H1 (cell line): ENCODE data around the gene REXO5. TPM values are rescaled to one million over a fixed set of nuclear protein-coding genes. Genes with fewer than 3 reads are reported as not detected.

ENCODE experiments used
- CTCF ChIA-PET: fragments of 300-600 bp; sonication (Branson Sonifier 250); formaldehyde crosslinking; loops from one replicate; lab custom pipeline; 2021; ENCODE audit not compliant: partially characterized antibody; lab: Charles Lee
- POLR2A ChIA-PET: fragments of 300-600 bp; sonication (Branson Sonifier 250); formaldehyde crosslinking; loops from one replicate; lab custom pipeline; 2021; ENCODE audit warnings: inconsistent platforms; ENCODE audit not compliant: partially characterized antibody; lab: Charles Lee
- DNase-seq, 2 experiments: peaks; one replicate each; pipeline versions ENCODE4 v3.0.0 to v3.0.0-alpha.2; 2010 to 2022; ENCODE audit warnings: low spot score in 2 of 2, low read depth in 1 of 2, mixed read lengths in 1 of 2
- FAIRE-seq: peaks from 2 replicates; lab custom pipeline; 2011; peaks lifted over from hg19 to GRCh38; lab: Jason Lieb, UNC
- H2AFZ ChIP-seq: 2 replicates; pipeline ENCODE4 v1.8.1; 2012; ENCODE audit warnings: low read length, inconsistent platforms
- H2AK5ac ChIP-seq: 2 replicates; pipeline ENCODE4 v1.6.1; 2013; ENCODE audit warnings: low read depth, low read length
- H2BK120ac ChIP-seq: replicated peaks from 2 replicates; pipeline ENCODE3; 2013; ENCODE audit warnings: low read depth, low read length, inconsistent platforms
- H2BK12ac ChIP-seq: 2 replicates; pipeline ENCODE4 v1.6.1; 2013; ENCODE audit warnings: low read depth, low read length
- H2BK15ac ChIP-seq: 2 replicates; pipeline ENCODE4 v1.6.1; 2013; ENCODE audit warnings: low read length
- H2BK20ac ChIP-seq: 2 replicates; pipeline ENCODE4 v1.6.1; 2013; ENCODE audit warnings: low read length
- H2BK5ac ChIP-seq: 2 replicates; pipeline ENCODE4 v1.6.1; 2013; ENCODE audit warnings: low read depth, low read length
- H3K14ac ChIP-seq: 2 replicates; pipeline ENCODE4 v1.6.1; 2013; ENCODE audit warnings: inconsistent platforms; ENCODE audit not compliant: insufficient read length
- H3K18ac ChIP-seq: 2 replicates; pipeline ENCODE4 v1.6.1; 2013; ENCODE audit warnings: low read length; ENCODE audit errors: extremely low read depth
- H3K23ac ChIP-seq: 2 replicates; pipeline ENCODE4 v1.6.1; 2013; ENCODE audit warnings: inconsistent platforms; ENCODE audit not compliant: insufficient read length
- H3K23me2 ChIP-seq: 2 replicates; pipeline ENCODE4 v1.6.1; 2013; ENCODE audit warnings: low read depth, low read length
- H3K27ac ChIP-seq: 2 replicates; pipeline ENCODE4 v1.6.1; 2011; ENCODE audit warnings: low read depth, low read length, inconsistent platforms
- H3K27me3 ChIP-seq, 4 experiments: replicated peaks in 1 of 4; 1 replicate in 1 of 4; 2 replicates in 3 of 4; pipeline versions ENCODE4 v1.6.1 to v1.8.1; 2011 to 2013; ENCODE audit warnings: low read length in 3 of 4, mild to moderate bottlenecking in 3 of 4, inconsistent platforms in 2 of 4, mixed read lengths in 2 of 4, moderate library complexity in 1 of 4; ENCODE audit not compliant: control insufficient read depth in 3 of 4, insufficient read depth in 3 of 4; ENCODE audit errors: extremely low read depth in 1 of 4
- H3K36me3 ChIP-seq, 4 experiments: 2 replicates each; pipeline versions ENCODE4 v1.6.1 to v1.8.1; 2011 to 2013; ENCODE audit warnings: mild to moderate bottlenecking in 4 of 4, low read length in 3 of 4, moderate library complexity in 2 of 4, control low read depth in 1 of 4, inconsistent platforms in 1 of 4; ENCODE audit not compliant: insufficient read depth in 4 of 4, control insufficient read depth in 2 of 4
- H3K4ac ChIP-seq: replicated peaks from 2 replicates; pipeline ENCODE3; 2013; ENCODE audit warnings: low read length, low read depth, mixed read lengths, inconsistent platforms; ENCODE audit not compliant: insufficient read length
- H3K4me1 ChIP-seq, 4 experiments: replicated peaks in 1 of 4; 1 replicate in 1 of 4; 2 replicates in 3 of 4; pipeline versions ENCODE4 v1.6.1 to v1.8.1; 2011 to 2013; ENCODE audit warnings: low read length in 3 of 4, inconsistent platforms in 2 of 4, mixed read lengths in 1 of 4; ENCODE audit not compliant: insufficient read depth in 4 of 4, control insufficient read depth in 3 of 4
- H3K4me2 ChIP-seq, 2 experiments: 2 replicates each; pipeline versions ENCODE4 v1.6.1 to v1.8.1; 2011 to 2013; ENCODE audit warnings: low read depth in 2 of 2, low read length in 2 of 2, control low read depth in 1 of 2, inconsistent platforms in 1 of 2, mild to moderate bottlenecking in 1 of 2; ENCODE audit not compliant: insufficient read depth in 1 of 2
- H3K4me3 ChIP-seq, 4 experiments: fragments of 200-600, 300-600 bp in 1 of 4; sonication (generic), shearing (Covaris generic), sonication (Bioruptor Twin) in 1 of 4; 2 replicates each; pipeline versions ENCODE4 v1.5.1 to v1.8.1; 2011 to 2016; ENCODE audit warnings: low read length in 4 of 4, low read depth in 3 of 4, control low read depth in 2 of 4, inconsistent platforms in 2 of 4, mild to moderate bottlenecking in 2 of 4, mixed read lengths in 1 of 4, moderate library complexity in 1 of 4; ENCODE audit not compliant: insufficient read depth in 2 of 4; ENCODE audit errors: extremely low read depth in 1 of 4
- H3K56ac ChIP-seq: replicated peaks from 2 replicates; pipeline ENCODE3; 2013; ENCODE audit warnings: low read depth, mild to moderate bottlenecking, mixed read lengths, low read length, inconsistent platforms; ENCODE audit not compliant: insufficient read length
- H3K79me1 ChIP-seq: 2 replicates; pipeline ENCODE4 v1.6.1; 2013; ENCODE audit warnings: low read depth, low read length, control low read depth
- H3K79me2 ChIP-seq, 2 experiments: 2 replicates each; pipeline versions ENCODE4 v1.6.1 to v1.8.1; 2012 to 2013; ENCODE audit warnings: low read length in 2 of 2, mild to moderate bottlenecking in 2 of 2, inconsistent platforms in 1 of 2; ENCODE audit not compliant: insufficient read depth in 2 of 2, control insufficient read depth in 1 of 2
- H3K9ac ChIP-seq, 4 experiments: replicated peaks in 1 of 4; 1 replicate in 1 of 4; 2 replicates in 3 of 4; pipeline versions ENCODE4 v1.6.1 to v1.8.1; 2011 to 2013; ENCODE audit warnings: low read depth in 3 of 4, low read length in 3 of 4, control low read depth in 2 of 4, mild to moderate bottlenecking in 2 of 4, moderate library complexity in 2 of 4, inconsistent platforms in 1 of 4; ENCODE audit errors: extremely low read depth in 1 of 4
- H3K9me3 ChIP-seq, 2 experiments: 2 replicates each; pipeline versions ENCODE4 v1.6.1 to v1.8.1; 2012 to 2013; ENCODE audit warnings: mild to moderate bottlenecking in 2 of 2, moderate library complexity in 2 of 2, control low read depth in 1 of 2, inconsistent platforms in 1 of 2, low read depth in 1 of 2, low read length in 1 of 2, mixed read lengths in 1 of 2; ENCODE audit not compliant: insufficient read depth in 2 of 2
- H4K20me1 ChIP-seq, 2 experiments: replicated peaks in 1 of 2; 2 replicates each; pipeline versions ENCODE3 to v1.8.1; 2011 to 2013; ENCODE audit warnings: inconsistent platforms in 2 of 2, low read length in 2 of 2, mild to moderate bottlenecking in 1 of 2; ENCODE audit not compliant: insufficient read depth in 2 of 2, control insufficient read depth in 1 of 2
- H4K5ac ChIP-seq: 2 replicates; pipeline ENCODE4 v1.6.1; 2013; ENCODE audit warnings: low read length, low read depth, mixed read lengths, inconsistent platforms; ENCODE audit not compliant: insufficient read length
- H4K8ac ChIP-seq: 2 replicates; pipeline ENCODE4 v1.8.0; 2013; ENCODE audit warnings: mild to moderate bottlenecking, moderate library complexity, low read length, inconsistent platforms; ENCODE audit not compliant: insufficient read depth; ENCODE audit errors: extremely low read depth
- H4K91ac ChIP-seq: replicated peaks from 2 replicates; pipeline ENCODE3; 2013; ENCODE audit warnings: low read length, mixed read lengths, inconsistent platforms; ENCODE audit not compliant: insufficient read length
- ATF2 ChIP-seq: IDR thresholded peaks from 2 replicates; pipeline ENCODE4 v1.6.1; 2012; ENCODE audit warnings: low read length, inconsistent platforms
- BCL11A ChIP-seq, 2 experiments: IDR thresholded peaks; one replicate each; pipeline ENCODE4 v1.6.1; 2011; ENCODE audit warnings: low read depth in 2 of 2, low read length in 2 of 2, mild to moderate bottlenecking in 2 of 2
- CHD2 ChIP-seq: IDR thresholded peaks from 2 replicates; pipeline ENCODE4 v1.6.1; 2012; ENCODE audit warnings: low read length, improper control_type of control experiment
- HDAC6 ChIP-seq: IDR thresholded peaks from one replicate; pipeline ENCODE4 v1.7.1; 2012; ENCODE audit warnings: low read depth, mild to moderate bottlenecking, inconsistent platforms, low read length, moderate library complexity
- KDM4A ChIP-seq: IDR thresholded peaks from one replicate; pipeline ENCODE4 v1.7.1; 2012; ENCODE audit warnings: low read depth, mild to moderate bottlenecking, moderate library complexity, low read length, inconsistent platforms; ENCODE audit not compliant: severe bottlenecking
- RAD21 ChIP-seq, 2 experiments: IDR thresholded peaks in 1 of 2; conservative IDR thresholded peaks in 1 of 2; 2 replicates each; pipeline ENCODE4 v1.6.1; 2011; ENCODE audit warnings: low read depth in 2 of 2, low read length in 2 of 2, improper control_type of control experiment in 1 of 2, inconsistent platforms in 1 of 2, mild to moderate bottlenecking in 1 of 2, moderate library complexity in 1 of 2
- RNF2 ChIP-seq: fragments of 200-900, 300-1000 bp; sonication (generic); IDR thresholded peaks from 2 replicates; pipeline ENCODE4 v1.7.1; 2016; ENCODE audit warnings: borderline replicate concordance, low read depth, mild to moderate bottlenecking, antibody characterized with exemption, low read length; ENCODE audit not compliant: poor library complexity, severe bottlenecking; ENCODE audit errors: missing control alignments
- SP4 ChIP-seq: IDR thresholded peaks from 2 replicates; pipeline ENCODE4 v1.6.1; 2012; ENCODE audit warnings: low read length, inconsistent platforms
- SRF ChIP-seq: IDR thresholded peaks from 2 replicates; pipeline ENCODE4 v1.6.1; 2011; ENCODE audit warnings: mild to moderate bottlenecking, low read depth, low read length, moderate library complexity
- USF2 ChIP-seq: IDR thresholded peaks from 2 replicates; pipeline ENCODE4 v1.6.1; 2011; ENCODE audit warnings: low read length, improper control_type of control experiment
- WGBS, 2 experiments: shearing (Covaris generic) in 1 of 2; methylation state at CpG; one replicate each; pipeline versions ENCODE4 v1.1.6 to v1.1.7; 2013 to 2015; ENCODE audit warnings: low lambda C conversion rate in 2 of 2, mixed read lengths in 2 of 2, inconsistent platforms in 1 of 2, low coverage in 1 of 2, missing lambda C conversion rate in 1 of 2; ENCODE audit not compliant: insufficient replicate concordance in 2 of 2, insufficient coverage in 1 of 2, insufficient read length in 1 of 2; ENCODE audit errors: extremely low coverage in 1 of 2, missing lambda C conversion rate in 1 of 2; 5-methylcytosine and 5-hydroxymethylcytosine counted together
- polyA plus RNA-seq, 7 experiments: library from polyadenylated mRNA; depleted of rRNA in 3 of 7; stranded (reverse) in 5 of 7; unstranded in 2 of 7; fragments of >200 nt in 5 of 7; fragments of 200-250 nt in 2 of 7; gene quantifications; 1 replicate in 5 of 7; 2 replicates in 1 of 7; 4 replicates in 1 of 7; pipeline versions ENCODE4 v1.2.1 to v1.2.3, GENCODE V29; 2011 to 2013; ENCODE audit warnings: missing spikeins in 2 of 7, mixed read lengths in 2 of 7
- total RNA-seq: library from RNA; stranded (reverse); fragmentation: NEBNext Ultra II Directional; extraction: Animal tissue kit (Norgen Biotek cat#: 25700); gene quantifications from 2 replicates; pipeline ENCODE4 v1.2.1, GENCODE V29; 2021

The REXO5 gene
- total and polyA plus RNA-seq, 2 of the 8 experiments (the other 6 are each of a cell fraction or from before 2014, with no cell fraction given), result 2.4 to 8.9 TPM

GRCh38 chr16:20857281-20857680 lies 51.0 kb downstream of the REXO5 start:
- H3K23me2 ChIP-seq, result no peaks in the 10 kb centered on the region
- no peak overlapping the region for H2AK5ac ChIP-seq
- H2BK5ac ChIP-seq, result no peak overlapping the region
- no peak overlapping the region for H2AFZ ChIP-seq
- H3K4me3 ChIP-seq, result no peak overlapping the region
- peaks cover 0 to 6% (median under 1%) of the 10 kb centered on the region in 4 experiments; a peak in 3 of 7 replicates for H3K4me1 ChIP-seq
- H4K20me1 ChIP-seq, result peaks cover 0 to 1% of the 10 kb centered on the region in 2 experiments
- H3K56ac ChIP-seq, result no peak overlapping the region
- no peak overlapping the region for H3K14ac ChIP-seq
- no peak overlapping the region for H4K8ac ChIP-seq
- no peak overlapping the region for H2BK20ac ChIP-seq
- POLR2A ChIA-PET, result no interaction called here
- no peaks in the 10 kb centered on the region for H3K9me3 ChIP-seq
- peaks cover 0 to 12% (median 2%) of the 10 kb centered on the region in 4 experiments; a peak in 5 of 8 replicates for H3K36me3 ChIP-seq
- no peak overlapping the region for H4K5ac ChIP-seq
- no peak overlapping the region for H3K18ac ChIP-seq
- DNase-seq (no peak), FAIRE-seq (no peak)
- H3K23ac ChIP-seq, result no peak overlapping the region
- no peaks in the 10 kb centered on the region for H3K27me3 ChIP-seq
- H3K79me1 ChIP-seq, result peaks cover 4% of the 10 kb centered on the region; the same call in 1 of the 2 replicates
- no peak overlapping the region for H3K9ac ChIP-seq
- no peak overlapping the region for H3K27ac ChIP-seq
- H4K91ac ChIP-seq, result no peak overlapping the region
- 97% methylated on average over 2 of the region's 2 CpGs; no CpG with 5 or more reads in 1 of the 2 experiments for WGBS, 2 experiments
- 0 out of 4 replicates have a peak, but pooled peaks cover 0 to 6% of the 10 kb centered on the region in 2 experiments for H3K79me2 ChIP-seq
- CTCF ChIA-PET, result interaction anchor here (0.9 kb wide), 1 partner anchor 192 kb away, joined by 3 read pairs; no protein-coding TSS in a partner anchor
- no peak overlapping the region for H3K4me2 ChIP-seq
- H2BK120ac ChIP-seq, result no peak overlapping the region
- H2BK12ac ChIP-seq, result no peak overlapping the region
- H3K4ac ChIP-seq, result no peak overlapping the region
- no peak overlapping the region for H2BK15ac ChIP-seq
- TF ChIP-seq SRF, result no peak
- TF ChIP-seq SP4, result no peak
- no peak for TF ChIP-seq BCL11A (IDR thresholded peaks at IDR 0.05; ENCODE audit: low read depth in 2 of 2, low read length in 2 of 2)
- TF ChIP-seq USF2, result no peak
- no peak for TF ChIP-seq RNF2
- TF ChIP-seq CHD2, result no peak
- no peak for TF ChIP-seq ATF2
- TF ChIP-seq HDAC6, result no peak
- TF ChIP-seq KDM4A, result no peak
- TF ChIP-seq RAD21 (IDR thresholded peaks at IDR 0.05 in 1 of 2, conservative IDR thresholded peaks at IDR 0.05 in 1 of 2; ENCODE audit: low read depth in 2 of 2, low read length in 2 of 2), result no peak
